SU-DHL-6 (cell line): ENCODE data around the gene KIF11.

Source experiments
- CTCF ChIP-seq: fragments of 200-600 bp; sonication (generic); IDR thresholded peaks from one replicate; pipeline ENCODE4 v1.5.1; 2017; ENCODE audit warnings: antibody characterized with exemption, mild to moderate bottlenecking, low read length, moderate library complexity; ENCODE audit not compliant: insufficient read depth, poor library complexity, severe bottlenecking
- EZH2phosphoT487 ChIP-seq: fragments of 200-600 bp; sonication (generic), shearing (Covaris generic); conservative IDR thresholded peaks from 2 replicates; pipeline ENCODE4 v1.6.1; 2018; ENCODE audit warnings: mild to moderate bottlenecking, antibody characterized with exemption, low read length, moderate library complexity, mixed read lengths

- TF ChIP-seq CTCF (no peak), EZH2phosphoT487 (no peak)
Measured at GRCh38 chr10:92662848-92663247, 69.9 kb downstream of the KIF11 start.
